ENCODE measurements around the gene PILRA. TPM values are rescaled to one million over a fixed set of nuclear protein-coding genes. Genes with fewer than 3 reads are reported as not detected.

Gene PILRA
- total and polyA plus RNA-seq, 4 donors: 1.5 to 3.5 (median 3.1) TPM

DNA sequence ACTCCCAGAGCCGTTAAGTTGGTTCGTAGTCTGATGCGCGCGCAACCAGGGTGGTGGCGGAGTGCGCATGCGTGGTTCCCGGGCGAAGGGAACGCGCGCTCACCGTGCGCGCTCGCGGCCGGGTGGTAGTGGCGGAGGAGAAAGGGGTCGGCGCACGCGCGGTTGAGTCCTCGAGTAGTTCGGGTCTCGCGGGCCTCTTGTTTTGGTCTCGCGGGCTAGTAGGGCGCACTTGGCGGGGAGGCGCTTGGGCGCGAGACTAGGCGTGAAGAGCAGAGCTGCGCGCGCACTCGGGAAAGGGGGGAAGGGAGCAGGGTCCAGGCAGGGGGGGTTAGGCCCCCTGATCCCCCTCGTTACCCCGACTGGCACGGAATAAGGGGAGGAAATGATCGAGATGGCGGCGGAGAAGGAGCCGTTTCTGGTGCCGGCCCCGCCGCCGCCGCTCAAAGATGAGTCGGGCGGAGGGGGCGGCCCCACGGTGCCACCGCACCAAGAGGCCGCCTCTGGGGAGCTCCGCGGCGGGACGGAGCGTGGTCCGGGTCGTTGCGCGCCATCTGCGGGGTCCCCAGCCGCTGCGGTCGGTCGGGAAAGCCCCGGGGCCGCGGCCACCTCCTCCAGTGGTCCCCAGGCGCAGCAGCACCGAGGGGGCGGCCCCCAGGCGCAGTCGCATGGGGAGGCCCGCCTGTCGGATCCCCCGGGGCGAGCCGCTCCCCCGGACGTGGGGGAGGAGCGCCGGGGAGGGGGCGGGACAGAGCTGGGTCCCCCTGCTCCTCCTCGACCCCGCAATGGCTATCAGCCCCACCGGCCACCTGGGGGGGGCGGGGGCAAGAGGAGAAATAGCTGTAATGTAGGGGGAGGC lies 56.6 kb downstream of the PILRA start, which contains the start of gene MEPCE:
MEPCE (plus strand) TSS at position 195 of the 856 bp plus-strand sequence; CDS start at position 383, 188 bp downstream.
- H3K36me3 ChIP-seq (ENCODE audit: control insufficient read depth in 4 of 4, insufficient read depth in 3 of 4, low read depth in 1 of 4, low read length in 3 of 4): peaks cover 6 to 14% (median 8%) of the 10 kb centered on the region in 4 donors
- H3K9ac ChIP-seq (ENCODE audit: low read depth in 1 of 2, low read length in 2 of 2): peak within 1 kb of the TSS; percentile 93 to 99
- peak within 1 kb of the TSS; percentile 74 to 90 (median 87) for H3K4me3 ChIP-seq (ENCODE audit: low read depth in 1 of 3, low read length in 3 of 3)
- H3K27me3 ChIP-seq (ENCODE audit: control insufficient read depth in 4 of 4, insufficient read depth in 4 of 4, low read length in 3 of 4): no peaks in the 10 kb centered on the region
- H3K9me3 ChIP-seq (ENCODE audit: control insufficient read depth in 4 of 4, low read length in 3 of 4): no peaks in the 10 kb centered on the region
- TF ChIP-seq, protein P1, sequence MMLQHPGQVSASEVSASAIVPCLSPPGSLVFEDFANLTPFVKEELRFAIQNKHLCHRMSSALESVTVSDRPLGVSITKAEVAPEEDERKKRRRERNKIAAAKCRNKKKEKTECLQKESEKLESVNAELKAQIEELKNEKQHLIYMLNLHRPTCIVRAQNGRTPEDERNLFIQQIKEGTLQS (IDR thresholded peaks at IDR 0.05): no peak
- peak; percentile 47 for TF ChIP-seq YY1 (IDR thresholded peaks at IDR 0.05)
- peak in 1 of 2 donors; percentile 3 for TF ChIP-seq RXRA (IDR thresholded peaks at IDR 0.05)
- TF ChIP-seq, protein P2, sequence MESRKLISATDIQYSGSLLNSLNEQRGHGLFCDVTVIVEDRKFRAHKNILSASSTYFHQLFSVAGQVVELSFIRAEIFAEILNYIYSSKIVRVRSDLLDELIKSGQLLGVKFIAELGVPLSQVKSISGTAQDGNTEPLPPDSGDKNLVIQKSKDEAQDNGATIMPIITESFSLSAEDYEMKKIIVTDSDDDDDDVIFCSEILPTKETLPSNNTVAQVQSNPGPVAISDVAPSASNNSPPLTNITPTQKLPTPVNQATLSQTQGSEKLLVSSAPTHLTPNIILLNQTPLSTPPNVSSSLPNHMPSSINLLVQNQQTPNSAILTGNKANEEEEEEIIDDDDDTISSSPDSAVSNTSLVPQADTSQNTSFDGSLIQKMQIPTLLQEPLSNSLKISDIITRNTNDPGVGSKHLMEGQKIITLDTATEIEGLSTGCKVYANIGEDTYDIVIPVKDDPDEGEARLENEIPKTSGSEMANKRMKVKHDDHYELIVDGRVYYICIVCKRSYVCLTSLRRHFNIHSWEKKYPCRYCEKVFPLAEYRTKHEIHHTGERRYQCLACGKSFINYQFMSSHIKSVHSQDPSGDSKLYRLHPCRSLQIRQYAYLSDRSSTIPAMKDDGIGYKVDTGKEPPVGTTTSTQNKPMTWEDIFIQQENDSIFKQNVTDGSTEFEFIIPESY (IDR thresholded peaks at IDR 0.05): peak; percentile 96
- TF ChIP-seq FOXA1 (IDR thresholded peaks at IDR 0.05): no peak
- peak within 1 kb of the TSS; percentile 100 for H3K27ac ChIP-seq (ENCODE audit: low read depth in 1 of 2, low read length in 2 of 2)
- under 1% methylated on average over 95 of the region's 95 CpGs for WGBS
- H3K4me1 ChIP-seq (ENCODE audit: control insufficient read depth in 4 of 4, insufficient read depth in 4 of 4, low read length in 3 of 4): peaks cover 12 to 32% (median 23%) of the 10 kb centered on the region in 4 donors
- DNase-seq (ENCODE audit: low spot score): peak; percentile 98

DNA sequence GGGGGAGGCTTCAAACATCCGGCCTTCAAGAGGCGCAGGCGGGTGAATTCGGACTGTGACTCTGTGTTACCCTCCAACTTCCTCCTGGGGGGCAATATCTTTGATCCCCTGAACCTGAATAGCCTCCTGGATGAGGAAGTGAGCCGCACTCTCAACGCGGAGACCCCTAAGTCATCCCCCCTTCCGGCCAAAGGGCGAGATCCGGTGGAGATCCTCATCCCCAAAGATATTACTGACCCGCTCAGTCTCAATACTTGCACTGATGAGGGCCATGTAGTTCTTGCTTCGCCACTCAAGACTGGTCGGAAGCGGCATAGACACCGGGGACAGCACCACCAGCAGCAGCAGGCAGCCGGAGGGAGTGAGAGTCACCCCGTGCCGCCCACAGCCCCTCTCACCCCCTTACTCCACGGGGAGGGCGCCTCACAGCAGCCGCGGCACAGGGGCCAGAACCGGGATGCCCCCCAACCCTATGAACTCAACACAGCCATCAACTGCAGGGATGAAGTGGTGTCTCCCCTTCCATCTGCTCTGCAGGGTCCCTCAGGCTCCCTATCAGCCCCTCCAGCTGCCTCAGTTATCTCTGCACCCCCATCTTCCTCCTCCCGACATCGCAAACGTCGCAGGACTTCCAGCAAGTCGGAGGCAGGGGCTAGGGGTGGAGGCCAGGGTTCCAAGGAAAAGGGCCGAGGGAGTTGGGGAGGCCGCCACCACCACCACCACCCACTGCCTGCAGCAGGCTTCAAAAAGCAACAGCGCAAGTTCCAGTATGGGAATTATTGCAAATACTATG lies 57.4 kb downstream of the PILRA start:
- 57% methylated on average over 31 of the region's 31 CpGs for WGBS
- peaks cover 12 to 39% (median 28%) of the 10 kb centered on the region in 4 donors for H3K4me1 ChIP-seq (ENCODE audit: control insufficient read depth in 4 of 4, insufficient read depth in 4 of 4, low read length in 3 of 4)
- TF ChIP-seq FOXA2 (IDR thresholded peaks at IDR 0.05) (no peak), EGR1 (IDR thresholded peaks at IDR 0.05; ENCODE audit: low read depth in 2 of 2) (no peak), RAD21 (IDR thresholded peaks at IDR 0.05) (no peak), GABPA (IDR thresholded peaks at IDR 0.05 in 1 of 2, conservative IDR thresholded peaks at IDR 0.05 in 1 of 2) (no peak), HNF4G (IDR thresholded peaks at IDR 0.05) (no peak), JUND (IDR thresholded peaks at IDR 0.05) (no peak), RXRA (IDR thresholded peaks at IDR 0.05) (no peak), NR2F2 (IDR thresholded peaks at IDR 0.05) (no peak), TAF1 (conservative IDR thresholded peaks at IDR 0.05) (no peak), HNF4A (conservative IDR thresholded peaks at IDR 0.05) (no peak), FOXA1 (IDR thresholded peaks at IDR 0.05) (no peak)
- TF ChIP-seq, protein P3, sequence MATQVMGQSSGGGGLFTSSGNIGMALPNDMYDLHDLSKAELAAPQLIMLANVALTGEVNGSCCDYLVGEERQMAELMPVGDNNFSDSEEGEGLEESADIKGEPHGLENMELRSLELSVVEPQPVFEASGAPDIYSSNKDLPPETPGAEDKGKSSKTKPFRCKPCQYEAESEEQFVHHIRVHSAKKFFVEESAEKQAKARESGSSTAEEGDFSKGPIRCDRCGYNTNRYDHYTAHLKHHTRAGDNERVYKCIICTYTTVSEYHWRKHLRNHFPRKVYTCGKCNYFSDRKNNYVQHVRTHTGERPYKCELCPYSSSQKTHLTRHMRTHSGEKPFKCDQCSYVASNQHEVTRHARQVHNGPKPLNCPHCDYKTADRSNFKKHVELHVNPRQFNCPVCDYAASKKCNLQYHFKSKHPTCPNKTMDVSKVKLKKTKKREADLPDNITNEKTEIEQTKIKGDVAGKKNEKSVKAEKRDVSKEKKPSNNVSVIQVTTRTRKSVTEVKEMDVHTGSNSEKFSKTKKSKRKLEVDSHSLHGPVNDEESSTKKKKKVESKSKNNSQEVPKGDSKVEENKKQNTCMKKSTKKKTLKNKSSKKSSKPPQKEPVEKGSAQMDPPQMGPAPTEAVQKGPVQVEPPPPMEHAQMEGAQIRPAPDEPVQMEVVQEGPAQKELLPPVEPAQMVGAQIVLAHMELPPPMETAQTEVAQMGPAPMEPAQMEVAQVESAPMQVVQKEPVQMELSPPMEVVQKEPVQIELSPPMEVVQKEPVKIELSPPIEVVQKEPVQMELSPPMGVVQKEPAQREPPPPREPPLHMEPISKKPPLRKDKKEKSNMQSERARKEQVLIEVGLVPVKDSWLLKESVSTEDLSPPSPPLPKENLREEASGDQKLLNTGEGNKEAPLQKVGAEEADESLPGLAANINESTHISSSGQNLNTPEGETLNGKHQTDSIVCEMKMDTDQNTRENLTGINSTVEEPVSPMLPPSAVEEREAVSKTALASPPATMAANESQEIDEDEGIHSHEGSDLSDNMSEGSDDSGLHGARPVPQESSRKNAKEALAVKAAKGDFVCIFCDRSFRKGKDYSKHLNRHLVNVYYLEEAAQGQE (IDR thresholded peaks at IDR 0.05): no peak
- TF ChIP-seq, protein P2 (IDR thresholded peaks at IDR 0.05): no peak
- TF ChIP-seq, protein P4, sequence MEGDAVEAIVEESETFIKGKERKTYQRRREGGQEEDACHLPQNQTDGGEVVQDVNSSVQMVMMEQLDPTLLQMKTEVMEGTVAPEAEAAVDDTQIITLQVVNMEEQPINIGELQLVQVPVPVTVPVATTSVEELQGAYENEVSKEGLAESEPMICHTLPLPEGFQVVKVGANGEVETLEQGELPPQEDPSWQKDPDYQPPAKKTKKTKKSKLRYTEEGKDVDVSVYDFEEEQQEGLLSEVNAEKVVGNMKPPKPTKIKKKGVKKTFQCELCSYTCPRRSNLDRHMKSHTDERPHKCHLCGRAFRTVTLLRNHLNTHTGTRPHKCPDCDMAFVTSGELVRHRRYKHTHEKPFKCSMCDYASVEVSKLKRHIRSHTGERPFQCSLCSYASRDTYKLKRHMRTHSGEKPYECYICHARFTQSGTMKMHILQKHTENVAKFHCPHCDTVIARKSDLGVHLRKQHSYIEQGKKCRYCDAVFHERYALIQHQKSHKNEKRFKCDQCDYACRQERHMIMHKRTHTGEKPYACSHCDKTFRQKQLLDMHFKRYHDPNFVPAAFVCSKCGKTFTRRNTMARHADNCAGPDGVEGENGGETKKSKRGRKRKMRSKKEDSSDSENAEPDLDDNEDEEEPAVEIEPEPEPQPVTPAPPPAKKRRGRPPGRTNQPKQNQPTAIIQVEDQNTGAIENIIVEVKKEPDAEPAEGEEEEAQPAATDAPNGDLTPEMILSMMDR (IDR thresholded peaks at IDR 0.05; ENCODE audit: low read depth, low read length, missing input control): no peak
- TF ChIP-seq, protein P1 (IDR thresholded peaks at IDR 0.05): no peak
- TF ChIP-seq, protein P5, sequence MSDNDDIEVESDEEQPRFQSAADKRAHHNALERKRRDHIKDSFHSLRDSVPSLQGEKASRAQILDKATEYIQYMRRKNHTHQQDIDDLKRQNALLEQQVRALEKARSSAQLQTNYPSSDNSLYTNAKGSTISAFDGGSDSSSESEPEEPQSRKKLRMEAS (IDR thresholded peaks at IDR 0.05): no peak
- H3K27ac ChIP-seq (ENCODE audit: low read depth in 1 of 2, low read length in 2 of 2): peak overlapping the region; percentile 100
- H3K9ac ChIP-seq (ENCODE audit: low read depth in 1 of 2, low read length in 2 of 2): peak overlapping the region in 1 of 2 donors; percentile 10
- peak overlapping the region in 2 of 3 donors; percentile 59 to 87 for H3K4me3 ChIP-seq (ENCODE audit: low read depth in 1 of 3, low read length in 3 of 3)
- H3K36me3 ChIP-seq (ENCODE audit: control insufficient read depth in 4 of 4, insufficient read depth in 3 of 4, low read depth in 1 of 4, low read length in 3 of 4): peaks cover 7 to 14% (median 8%) of the 10 kb centered on the region in 4 donors
- no peak for DNase-seq (ENCODE audit: low spot score)
- H3K27me3 ChIP-seq (ENCODE audit: control insufficient read depth in 4 of 4, insufficient read depth in 4 of 4, low read length in 3 of 4): no peaks in the 10 kb centered on the region
- no peaks in the 10 kb centered on the region for H3K9me3 ChIP-seq (ENCODE audit: control insufficient read depth in 4 of 4, low read length in 3 of 4)
